NCI-H82 treated with DMSO at 0.1 percent for 48 hours (cell line): ENCODE measurements around the gene HMCN1.

ENCODE experiments used
- DNase-seq: peaks from one replicate; lab custom pipeline; 2025; ENCODE audit not compliant: unreplicated experiment; lab: John Stamatoyannopoulos, UW

HMCN1 gene

GRCh38 chr1:186215636-186216035 lies 481.4 kb downstream of the HMCN1 start:
- no peak for DNase-seq

DNA sequence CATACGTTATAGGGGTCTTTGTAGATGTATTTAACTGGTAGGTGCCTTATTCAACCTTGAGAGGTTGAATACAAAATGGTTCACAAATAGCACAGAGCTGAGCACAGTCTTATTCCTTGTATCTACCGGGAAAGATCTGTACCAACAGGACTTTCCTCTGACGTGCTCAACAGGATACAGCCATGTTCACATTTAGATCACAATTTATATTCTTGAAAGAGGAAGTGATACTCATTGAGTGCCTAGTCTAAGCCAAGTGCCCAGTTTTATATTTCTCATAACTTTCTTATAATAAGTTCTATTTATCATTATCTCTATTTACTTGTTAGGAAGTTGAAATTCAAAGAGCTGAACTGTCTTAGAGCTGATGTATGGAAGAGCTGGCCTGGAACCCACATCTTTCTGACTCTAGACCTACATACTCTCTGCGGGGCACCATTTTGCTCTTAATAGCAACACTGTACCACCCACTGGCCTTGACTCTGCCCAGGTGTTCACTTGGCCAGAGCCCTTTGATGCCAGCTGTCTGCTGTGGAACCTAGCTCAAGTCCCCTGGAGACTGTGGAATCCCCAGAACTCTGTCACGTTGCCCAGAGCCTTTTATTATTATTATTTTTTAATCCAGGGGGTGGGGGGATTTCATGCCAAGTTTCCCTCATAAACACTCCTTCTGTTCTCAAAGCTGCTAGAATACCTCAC lies 484.6 kb downstream of the HMCN1 start:
- no peak for DNase-seq

DNA sequence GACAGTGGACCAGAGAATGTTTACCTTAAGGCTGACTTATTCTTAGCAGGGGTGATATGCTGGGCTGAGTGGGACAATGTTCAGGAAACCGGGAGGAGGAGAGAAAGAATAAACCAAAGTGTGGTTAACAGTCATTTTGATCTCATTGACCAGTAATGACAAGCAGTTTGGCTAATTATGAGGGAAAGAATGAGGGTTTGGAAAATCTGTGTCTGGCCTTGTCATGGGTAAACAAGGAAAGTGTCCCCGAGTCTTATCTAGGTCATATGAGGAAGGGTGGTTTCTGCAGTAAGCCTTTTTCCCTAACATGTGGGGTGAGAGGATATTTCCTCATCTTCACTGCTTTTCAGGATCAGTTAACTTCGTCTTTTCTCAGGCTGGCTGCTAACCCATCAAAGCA lies 485.9 kb downstream of the HMCN1 start:
- DNase-seq = no peak

GRCh38 chr1:186220911-186221310 lies 486.7 kb downstream of the HMCN1 start:
- no peak for DNase-seq

GRCh38 chr1:186225096-186225495 lies 490.9 kb downstream of the HMCN1 start:
- DNase-seq = no peak

DNA sequence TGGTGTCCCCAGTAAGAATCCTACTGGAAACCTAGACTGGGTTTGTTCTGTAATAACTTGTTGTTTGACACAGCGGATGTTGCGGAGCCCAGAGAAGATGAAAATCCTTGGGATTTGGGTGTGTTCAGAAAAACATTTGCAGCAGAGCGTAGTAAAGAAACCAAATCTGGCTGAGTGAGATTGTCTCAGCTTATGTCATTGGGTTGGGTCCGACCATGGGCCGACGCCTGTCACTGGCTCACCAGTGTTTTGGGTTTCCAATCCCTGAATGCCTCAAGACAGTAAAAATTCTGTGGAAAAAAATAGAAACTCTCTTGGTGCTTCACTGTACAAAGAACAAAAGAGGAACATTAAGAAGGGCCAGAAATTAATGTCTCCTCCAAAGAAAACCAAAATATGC lies 494.6 kb downstream of the HMCN1 start:
- no peak for DNase-seq

GRCh38 chr1:186231861-186232436 lies 497.8 kb downstream of the HMCN1 start:
- DNase-seq = no peak

DNA sequence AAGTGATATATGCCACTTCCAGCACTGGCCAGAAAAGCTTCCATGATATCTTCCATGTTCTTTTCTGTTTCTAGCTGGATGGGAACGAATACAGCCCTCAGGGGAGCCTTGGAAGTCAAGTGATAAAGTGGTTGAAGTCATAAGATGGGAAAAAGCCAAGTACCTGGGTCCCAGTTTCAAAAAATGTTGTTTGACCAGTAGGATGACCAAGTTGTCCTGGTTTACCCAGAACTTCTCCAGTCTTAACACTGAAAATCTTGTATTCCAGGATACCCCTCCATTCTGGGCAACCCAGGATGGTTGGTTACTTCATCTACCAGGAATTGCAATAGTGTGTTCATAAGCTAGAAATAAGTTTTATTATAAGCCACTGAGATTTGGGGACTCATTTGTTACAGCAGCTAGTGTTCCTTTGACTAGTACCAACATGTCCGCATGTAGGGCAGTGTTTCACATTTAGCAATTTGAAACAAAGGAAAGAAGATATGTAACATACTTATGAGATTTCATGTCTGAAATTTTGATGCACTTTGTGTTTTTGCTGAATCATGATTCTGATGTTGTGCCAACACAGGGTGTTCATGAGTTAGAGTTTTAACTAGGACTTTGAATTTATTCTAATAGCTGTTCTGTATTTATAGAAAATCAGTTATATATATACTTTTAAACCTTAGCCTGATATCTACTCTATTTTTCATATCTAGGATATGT lies 500.9 kb downstream of the HMCN1 start:
- DNase-seq = no peak

- DNase-seq = no peak
Observed at GRCh38 chr1:186235696-186236095, 501.5 kb downstream of the HMCN1 start.

DNA sequence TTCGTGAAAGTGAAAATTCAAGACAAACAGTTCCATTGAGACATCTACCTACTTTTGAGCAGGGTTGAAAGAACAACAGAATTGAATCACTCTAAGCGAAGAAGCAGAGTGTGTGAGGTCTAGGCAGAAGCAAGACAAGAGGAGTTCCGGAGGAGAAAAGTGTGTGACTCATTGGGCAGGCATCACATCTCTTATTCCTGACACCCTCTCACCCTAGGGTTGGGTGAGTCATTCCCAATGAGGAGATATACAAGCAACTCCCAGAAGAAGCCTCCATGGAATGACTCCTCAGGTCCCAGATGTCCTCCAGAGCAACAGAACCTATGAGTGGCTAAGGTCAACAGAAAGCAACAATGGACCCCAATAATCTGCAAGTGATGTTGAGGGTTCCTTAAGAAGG lies 502.7 kb downstream of the HMCN1 start:
- DNase-seq = no peak

- DNase-seq = no peak
Observed at GRCh38 chr1:186239171-186239570, 505.0 kb downstream of the HMCN1 start.

GRCh38 chr1:186240436-186240835 lies 506.2 kb downstream of the HMCN1 start:
- no peak for DNase-seq
